Parathyroid adenoma (tissue), 2 donors: Measurements from ENCODE around the gene SORBS1.

ENCODE experiments used
- H2AFZ ChIP-seq: fragments of 300-600 bp; sonication (generic); one replicate; pipeline ENCODE4 v1.7.0; 2017; ENCODE audit warnings: antibody characterized with exemption, mild to moderate bottlenecking
- H3K27ac ChIP-seq: fragments of 300-600 bp; sonication (generic); one replicate; pipeline ENCODE4 v1.7.0; 2017
- H3K27me3 ChIP-seq: fragments of 300-600 bp; sonication (generic); one replicate; pipeline ENCODE4 v1.7.0; 2017; ENCODE audit warnings: low read length; ENCODE audit not compliant: control insufficient read depth, insufficient read depth
- H3K36me3 ChIP-seq: fragments of 300-600 bp; sonication (generic); one replicate; pipeline ENCODE4 v1.7.0; 2017; ENCODE audit warnings: low read length; ENCODE audit not compliant: control insufficient read depth, insufficient read depth
- H3K4me1 ChIP-seq: fragments of 300-600 bp; sonication (generic); one replicate; pipeline ENCODE4 v1.7.0; 2017; ENCODE audit warnings: control low read depth
- H3K4me2 ChIP-seq: fragments of 300-600 bp; sonication (generic); one replicate; pipeline ENCODE4 v1.7.0; 2017; ENCODE audit warnings: low read length
- H3K4me3 ChIP-seq: fragments of 300-600 bp; sonication (generic); one replicate; pipeline ENCODE4 v1.7.0; 2017; ENCODE audit warnings: low read depth, low read length
- H3K79me2 ChIP-seq: fragments of 300-600 bp; sonication (generic); one replicate; pipeline ENCODE4 v1.7.0; 2017; ENCODE audit warnings: control low read depth
- H3K9ac ChIP-seq: fragments of 300-600 bp; sonication (generic); one replicate; pipeline ENCODE4 v1.7.0; 2017; ENCODE audit warnings: mild to moderate bottlenecking
- H3K9me3 ChIP-seq: fragments of 300-600 bp; sonication (generic); one replicate; pipeline ENCODE4 v1.7.0; 2017; ENCODE audit warnings: low read length; ENCODE audit not compliant: control insufficient read depth
- TF ChIP-seq, protein P1 (sequence below): fragments of 300-600 bp; sonication (generic); IDR thresholded peaks from one replicate; pipeline ENCODE4 v1.7.0; 2017; ENCODE audit warnings: antibody characterized with exemption, mild to moderate bottlenecking
- donor health status: primary hyperparathyroidism.

Gene SORBS1

DNA sequence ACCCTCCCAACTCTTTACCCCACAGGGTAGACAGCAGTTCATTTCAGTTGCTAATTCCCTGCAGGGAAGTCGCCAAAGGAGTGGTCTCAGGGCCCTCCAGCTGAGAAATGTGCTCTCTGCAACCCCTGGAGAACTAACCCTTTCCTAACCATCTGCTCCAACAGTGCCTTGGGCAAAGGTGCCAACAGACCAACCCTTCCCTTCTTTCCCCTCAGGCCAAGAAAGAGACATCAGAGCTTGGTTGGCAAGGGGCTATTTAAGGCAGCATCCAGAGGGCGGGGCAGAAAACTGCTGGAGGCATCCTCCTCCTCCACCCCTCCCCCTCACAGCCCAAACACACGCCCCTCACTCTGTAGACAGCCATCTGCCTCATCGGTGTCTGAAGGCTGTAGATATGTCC, 1.7 kb downstream of the SORBS1 start:
- Histone ChIP-seq H3K79me2 (no peaks in the 10 kb centered on the region), H3K4me2 (no peak overlapping the region), H3K27me3 (no peaks in the 10 kb centered on the region), H3K36me3 (no peaks in the 10 kb centered on the region), H3K9ac (no peak overlapping the region), H3K4me3 (no peak overlapping the region), H3K27ac (no peak overlapping the region), H3K9me3 (no peaks in the 10 kb centered on the region), H3K4me1 (peaks cover 3% of the 10 kb centered on the region), H2AFZ (no peak overlapping the region)
- TF ChIP-seq, protein P1, sequence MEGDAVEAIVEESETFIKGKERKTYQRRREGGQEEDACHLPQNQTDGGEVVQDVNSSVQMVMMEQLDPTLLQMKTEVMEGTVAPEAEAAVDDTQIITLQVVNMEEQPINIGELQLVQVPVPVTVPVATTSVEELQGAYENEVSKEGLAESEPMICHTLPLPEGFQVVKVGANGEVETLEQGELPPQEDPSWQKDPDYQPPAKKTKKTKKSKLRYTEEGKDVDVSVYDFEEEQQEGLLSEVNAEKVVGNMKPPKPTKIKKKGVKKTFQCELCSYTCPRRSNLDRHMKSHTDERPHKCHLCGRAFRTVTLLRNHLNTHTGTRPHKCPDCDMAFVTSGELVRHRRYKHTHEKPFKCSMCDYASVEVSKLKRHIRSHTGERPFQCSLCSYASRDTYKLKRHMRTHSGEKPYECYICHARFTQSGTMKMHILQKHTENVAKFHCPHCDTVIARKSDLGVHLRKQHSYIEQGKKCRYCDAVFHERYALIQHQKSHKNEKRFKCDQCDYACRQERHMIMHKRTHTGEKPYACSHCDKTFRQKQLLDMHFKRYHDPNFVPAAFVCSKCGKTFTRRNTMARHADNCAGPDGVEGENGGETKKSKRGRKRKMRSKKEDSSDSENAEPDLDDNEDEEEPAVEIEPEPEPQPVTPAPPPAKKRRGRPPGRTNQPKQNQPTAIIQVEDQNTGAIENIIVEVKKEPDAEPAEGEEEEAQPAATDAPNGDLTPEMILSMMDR, result no peak

DNA sequence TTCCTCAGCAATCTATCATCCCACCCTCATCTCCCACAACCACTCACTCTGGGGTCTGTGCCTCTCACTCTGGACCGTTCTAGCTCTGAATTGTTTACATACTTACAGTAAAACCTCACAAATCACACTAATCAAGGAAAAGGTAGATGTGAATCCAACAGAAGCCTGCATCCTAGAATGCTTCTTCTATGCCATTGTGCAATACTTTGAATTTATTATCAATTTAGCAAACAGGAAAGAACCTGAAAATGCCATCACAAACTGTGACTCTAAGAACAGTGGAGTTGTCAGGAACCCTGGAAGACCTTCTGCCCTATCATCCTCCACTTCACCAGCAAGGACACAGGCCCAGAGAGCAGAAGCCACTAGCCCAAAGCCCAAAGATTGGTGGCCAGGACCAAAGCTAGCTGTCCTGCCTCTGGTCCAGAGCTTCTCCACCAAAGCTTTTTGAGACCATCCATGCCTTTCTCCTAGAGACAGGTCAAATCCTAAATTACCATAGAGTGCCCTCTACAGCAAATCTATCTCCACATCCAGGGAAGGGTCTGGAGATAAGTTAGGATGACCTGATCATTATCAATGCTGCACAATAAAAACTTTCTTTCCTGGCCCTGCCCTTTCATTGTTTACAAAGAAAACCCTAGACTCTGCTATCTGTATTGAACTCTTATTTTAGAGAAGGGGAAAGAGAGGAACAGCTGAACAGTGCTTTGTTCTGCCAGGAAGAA, 2.4 kb downstream of the SORBS1 start:
- TF ChIP-seq, protein P1, result no peak
- Histone ChIP-seq H3K9ac (no peak overlapping the region), H3K27ac (no peak overlapping the region)

DNA sequence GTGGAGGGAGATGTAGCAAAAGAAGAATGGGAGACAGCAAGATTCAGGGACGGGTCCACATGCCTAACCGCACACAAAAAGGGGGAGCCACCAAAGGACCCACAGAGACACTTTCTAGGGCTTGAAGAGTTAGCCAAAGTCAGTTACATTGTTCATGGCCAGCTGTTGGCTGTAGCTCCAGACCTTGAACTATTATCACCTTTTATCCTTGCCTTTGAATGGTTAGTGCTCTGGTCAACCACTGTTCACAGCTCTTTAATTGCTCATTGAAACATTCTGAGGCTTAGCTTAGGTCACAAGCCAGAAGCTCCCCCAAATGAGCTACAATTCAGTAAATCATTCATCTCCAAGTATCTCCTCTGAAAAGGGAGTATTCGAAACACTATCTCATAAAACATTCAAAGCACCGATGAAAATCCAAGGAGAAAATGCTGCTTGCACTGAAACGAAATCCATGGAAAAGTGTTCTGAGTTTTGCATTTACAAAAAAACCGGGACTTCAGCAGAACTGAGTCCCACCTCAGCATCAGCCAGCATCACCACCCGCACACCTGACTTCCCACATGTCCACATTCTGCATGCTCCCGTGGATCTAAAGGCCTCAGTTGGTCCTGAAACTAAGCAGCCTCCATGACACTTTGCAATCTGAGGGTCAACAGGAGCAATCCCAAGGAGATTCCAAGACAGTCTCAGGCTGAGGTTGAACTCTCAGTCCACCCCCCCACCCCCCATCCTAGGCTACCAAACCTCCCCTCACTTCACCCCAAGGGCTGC, 4.0 kb downstream of the SORBS1 start:
- Histone ChIP-seq H3K9me3 (no peaks in the 10 kb centered on the region), H3K4me3 (no peak overlapping the region), H3K27ac (no peak overlapping the region), H3K79me2 (peaks cover 2% of the 10 kb centered on the region), H3K36me3 (no peaks in the 10 kb centered on the region), H3K4me1 (peaks cover 3% of the 10 kb centered on the region), H3K27me3 (no peaks in the 10 kb centered on the region), H2AFZ (no peak overlapping the region), H3K9ac (no peak overlapping the region), H3K4me2 (no peak overlapping the region)
- TF ChIP-seq, protein P1, result no peak

More for the DNA sequence above, 2.4 kb downstream of the SORBS1 start:
- no peak overlapping the region for H3K4me2 ChIP-seq
- H3K9me3 ChIP-seq, result no peaks in the 10 kb centered on the region
- H3K27me3 ChIP-seq, result no peaks in the 10 kb centered on the region
- H3K36me3 ChIP-seq, result no peaks in the 10 kb centered on the region
- no peak overlapping the region for H3K4me3 ChIP-seq
- peaks cover 3% of the 10 kb centered on the region for H3K4me1 ChIP-seq
- H3K79me2 ChIP-seq, result peaks cover 2% of the 10 kb centered on the region
- H2AFZ ChIP-seq, result no peak overlapping the region

DNA sequence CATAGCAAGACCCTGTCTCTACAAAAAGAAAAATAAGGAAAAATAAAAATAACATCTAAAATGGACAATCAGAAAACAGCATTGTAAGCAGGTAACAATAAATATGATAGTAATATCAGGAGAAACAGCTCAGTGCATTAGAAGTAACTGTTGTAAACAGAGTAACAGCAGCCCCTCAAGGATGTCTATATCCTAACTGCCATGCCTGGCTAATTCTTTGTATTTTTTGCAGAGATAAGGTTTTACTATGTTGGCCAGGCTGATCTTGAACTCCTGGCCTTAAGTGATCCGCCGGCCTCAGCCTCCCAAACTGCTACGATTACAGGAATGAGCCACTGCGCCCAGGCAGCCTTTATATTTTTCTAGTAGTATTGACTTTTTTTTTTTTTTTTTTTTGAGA, 7.5 kb downstream of the SORBS1 start:
- Histone ChIP-seq H2AFZ (no peak overlapping the region), H3K4me3 (no peak overlapping the region), H3K27ac (no peak overlapping the region), H3K9me3 (no peaks in the 10 kb centered on the region), H3K4me2 (no peak overlapping the region), H3K27me3 (no peaks in the 10 kb centered on the region), H3K9ac (no peak overlapping the region), H3K79me2 (peaks cover 8% of the 10 kb centered on the region), H3K36me3 (no peaks in the 10 kb centered on the region), H3K4me1 (no peaks in the 10 kb centered on the region)
- TF ChIP-seq, protein P1, result no peak
